Activated T-helper 2 cell treated with anti-CD3 and anti-CD28 coated beads, Interferon-gamma antibody, Interleukin-2, Interleukin-4, amounts not matched to agents 10 μg/mL and 5 μg/mL and 100 μg/mL, durations not matched to agents 14 hours and 24 hours and 36 hours (primary cell): ENCODE measurements around the gene ADAMTS5. TPM values are rescaled to one million over a fixed set of nuclear protein-coding genes. Genes with fewer than 3 reads are reported as not detected.

Experiments
- total RNA-seq: library from RNA; stranded (reverse); gene quantifications from 2 replicates; pipeline ENCODE4 v1.2.3, GENCODE V29; 2022

ADAMTS5 gene
- total RNA-seq, 1 donor from 2014 or later: not detected

Other genes starting within 250 kb of the ADAMTS5 start
- gene ADAMTS1, start 121.7 kb downstream of the ADAMTS5 start, total RNA-seq: 2.4 and 2.9 TPM in 2 replicates